ENCODE results near the gene OR52K2. TPM values are rescaled to one million over a fixed set of nuclear protein-coding genes. Genes with fewer than 3 reads are reported as not detected.

Gene OR52K2
- polyA plus RNA-seq, 1 donor from 2014 or later = not detected

DNA sequence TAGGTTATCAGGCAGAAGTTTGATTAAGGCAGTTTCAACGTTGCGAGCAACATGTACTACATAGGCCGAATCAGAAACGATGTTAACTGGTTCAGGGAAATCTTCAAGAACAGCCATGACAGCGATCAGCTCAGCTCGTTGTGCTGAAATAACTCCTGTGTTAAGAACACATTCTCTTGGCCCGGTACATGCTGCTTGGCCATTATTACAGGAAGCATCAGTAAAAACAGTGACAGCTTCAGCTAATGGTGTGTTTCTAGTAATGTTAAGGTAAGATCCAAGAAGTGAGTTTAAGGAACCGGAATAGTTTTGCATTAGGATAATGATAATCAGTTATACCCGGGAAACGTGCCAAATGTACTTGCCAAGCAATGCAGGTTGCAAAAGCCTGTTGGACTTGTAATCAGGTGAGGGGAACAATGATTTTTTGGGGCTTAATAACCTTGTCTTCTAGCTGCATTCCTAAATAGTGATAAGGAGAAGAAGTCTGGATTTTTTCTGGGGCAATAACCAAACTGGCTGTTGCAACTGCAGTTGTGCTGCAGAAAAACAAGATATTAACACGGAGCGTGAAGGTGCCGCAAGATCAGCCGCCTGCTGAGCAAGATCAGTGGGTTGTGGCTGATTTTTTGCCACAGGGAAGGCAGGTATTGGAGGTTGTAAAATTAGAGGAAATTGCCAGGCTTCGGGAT is 47.6 kb downstream of the OR52K2 start:
- Histone ChIP-seq H3K4me3 (ENCODE audit: low read length) (no peak overlapping the region), H2AFZ (ENCODE audit: low read depth, low read length) (no peak overlapping the region), H3K79me2 (replicated peaks; ENCODE audit: insufficient read depth, low read length) (no peaks in the 10 kb centered on the region), H3K9me3 (ENCODE audit: low read length) (no peaks in the 10 kb centered on the region), H3K4me2 (ENCODE audit: low read length) (no peak overlapping the region), H3F3A (ENCODE audit: insufficient read depth, low read length, poor library complexity, severe bottlenecking) (no peaks in the 10 kb centered on the region), H3K27me3 (ENCODE audit: insufficient read depth, low read depth, low read length) (no peaks in the 10 kb centered on the region), H3K9me2 (ENCODE audit: insufficient read depth, low read length) (no peaks in the 10 kb centered on the region), H3K27ac (ENCODE audit: low read length) (no peak overlapping the region), H3K9ac (ENCODE audit: low read length) (no peak overlapping the region), H3K36me3 (ENCODE audit: insufficient read depth, low read length) (no peaks in the 10 kb centered on the region), H4K20me1 (ENCODE audit: insufficient read depth) (no peaks in the 10 kb centered on the region)
- TF ChIP-seq CTCF (IDR thresholded peaks at IDR 0.05; ENCODE audit: poor library complexity, severe bottlenecking) (no peak), SMC3 (conservative IDR thresholded peaks at IDR 0.05; ENCODE audit: poor library complexity) (no peak), EP300 (conservative IDR thresholded peaks at IDR 0.05; ENCODE audit: poor library complexity, severe bottlenecking) (no peak), RAD21 (conservative IDR thresholded peaks at IDR 0.05) (no peak), EZH2 (IDR thresholded peaks at IDR 0.05; ENCODE audit: borderline replicate concordance, insufficient read depth, low read length, poor library complexity, severe bottlenecking) (no peak), MXI1 (conservative IDR thresholded peaks at IDR 0.05; ENCODE audit: poor library complexity, severe bottlenecking) (no peak), POLR2AphosphoS5 (IDR thresholded peaks at IDR 0.05) (no peak), TAF1 (IDR thresholded peaks at IDR 0.05; ENCODE audit: low read depth) (no peak)
- TF ChIP-seq, protein P1, sequence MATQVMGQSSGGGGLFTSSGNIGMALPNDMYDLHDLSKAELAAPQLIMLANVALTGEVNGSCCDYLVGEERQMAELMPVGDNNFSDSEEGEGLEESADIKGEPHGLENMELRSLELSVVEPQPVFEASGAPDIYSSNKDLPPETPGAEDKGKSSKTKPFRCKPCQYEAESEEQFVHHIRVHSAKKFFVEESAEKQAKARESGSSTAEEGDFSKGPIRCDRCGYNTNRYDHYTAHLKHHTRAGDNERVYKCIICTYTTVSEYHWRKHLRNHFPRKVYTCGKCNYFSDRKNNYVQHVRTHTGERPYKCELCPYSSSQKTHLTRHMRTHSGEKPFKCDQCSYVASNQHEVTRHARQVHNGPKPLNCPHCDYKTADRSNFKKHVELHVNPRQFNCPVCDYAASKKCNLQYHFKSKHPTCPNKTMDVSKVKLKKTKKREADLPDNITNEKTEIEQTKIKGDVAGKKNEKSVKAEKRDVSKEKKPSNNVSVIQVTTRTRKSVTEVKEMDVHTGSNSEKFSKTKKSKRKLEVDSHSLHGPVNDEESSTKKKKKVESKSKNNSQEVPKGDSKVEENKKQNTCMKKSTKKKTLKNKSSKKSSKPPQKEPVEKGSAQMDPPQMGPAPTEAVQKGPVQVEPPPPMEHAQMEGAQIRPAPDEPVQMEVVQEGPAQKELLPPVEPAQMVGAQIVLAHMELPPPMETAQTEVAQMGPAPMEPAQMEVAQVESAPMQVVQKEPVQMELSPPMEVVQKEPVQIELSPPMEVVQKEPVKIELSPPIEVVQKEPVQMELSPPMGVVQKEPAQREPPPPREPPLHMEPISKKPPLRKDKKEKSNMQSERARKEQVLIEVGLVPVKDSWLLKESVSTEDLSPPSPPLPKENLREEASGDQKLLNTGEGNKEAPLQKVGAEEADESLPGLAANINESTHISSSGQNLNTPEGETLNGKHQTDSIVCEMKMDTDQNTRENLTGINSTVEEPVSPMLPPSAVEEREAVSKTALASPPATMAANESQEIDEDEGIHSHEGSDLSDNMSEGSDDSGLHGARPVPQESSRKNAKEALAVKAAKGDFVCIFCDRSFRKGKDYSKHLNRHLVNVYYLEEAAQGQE (IDR thresholded peaks at IDR 0.05; ENCODE audit: borderline replicate concordance) = no peak

Other genes with a start within 250 kb of the OR52K2 start
- gene OR52B4, start 80.9 kb upstream of the OR52K2 start, polyA plus RNA-seq = not detected in 2 replicates
- gene TRIM21, start 55.6 kb upstream of the OR52K2 start, polyA plus RNA-seq = 0.11 TPM in 1 of 2 replicates, not detected in the other
- not detected in 2 replicates for gene OR52K1, start 33.4 kb downstream of the OR52K2 start, polyA plus RNA-seq
- gene OR52M1, start 95.9 kb downstream of the OR52K2 start, polyA plus RNA-seq = not detected in 2 replicates
- gene OR52I2, start 132.4 kb downstream of the OR52K2 start, polyA plus RNA-seq = not detected in 2 replicates
- not detected in 2 replicates for gene OR52I1, start 144.7 kb downstream of the OR52K2 start, polyA plus RNA-seq
- gene TRIM68, start 158.9 kb downstream of the OR52K2 start, polyA plus RNA-seq = 14.7 and 15.3 TPM in 2 replicates
- gene OR51D1, start 188.2 kb downstream of the OR52K2 start, polyA plus RNA-seq = not detected in 2 replicates
- gene OR51E1, start 194.7 kb downstream of the OR52K2 start, polyA plus RNA-seq = not detected in 2 replicates
- not detected in 2 replicates for gene OR51E2, start 248.6 kb downstream of the OR52K2 start, polyA plus RNA-seq